ENCODE measurements around the gene EPN3. TPM values are rescaled to one million over a fixed set of nuclear protein-coding genes. Genes with fewer than 3 reads are reported as not detected.
A peak's percentile ranks its signal among the peaks of the same experiment; 100 is the strongest.

The EPN3 gene
- polyA plus RNA-seq, 1 donor from 2014 or later: not detected

DNA sequence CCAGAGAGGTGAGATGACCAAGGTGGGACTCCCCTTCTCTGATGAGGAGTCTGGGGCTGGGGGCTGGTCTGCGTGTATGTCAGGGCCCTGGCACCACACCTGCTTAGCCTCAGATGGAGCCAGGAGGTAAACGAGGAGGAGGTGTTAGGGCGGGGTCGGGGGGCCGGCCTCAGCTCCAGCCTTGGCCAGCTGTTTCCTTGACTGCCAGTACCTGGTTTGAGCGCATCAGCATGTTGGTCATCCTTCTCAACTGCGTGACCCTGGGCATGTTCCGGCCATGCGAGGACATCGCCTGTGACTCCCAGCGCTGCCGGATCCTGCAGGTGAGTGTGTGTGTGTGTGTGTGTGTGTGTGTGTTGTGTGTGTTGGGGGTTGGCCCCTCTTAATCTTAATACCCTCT lies 36.1 kb downstream of the EPN3 start:
- no peaks in the 10 kb centered on the region for H3F3A ChIP-seq (ENCODE audit: insufficient read depth, low read length, poor library complexity, severe bottlenecking)
- H3K27ac ChIP-seq (ENCODE audit: low read length): no peak overlapping the region
- no peak overlapping the region for H3K9ac ChIP-seq (ENCODE audit: low read length)
- no peaks in the 10 kb centered on the region for H3K79me2 ChIP-seq (replicated peaks; ENCODE audit: insufficient read depth, low read length)
- TF ChIP-seq MXI1 (conservative IDR thresholded peaks at IDR 0.05; ENCODE audit: poor library complexity, severe bottlenecking) (no peak), SMC3 (conservative IDR thresholded peaks at IDR 0.05; ENCODE audit: poor library complexity) (no peak), EP300 (conservative IDR thresholded peaks at IDR 0.05; ENCODE audit: poor library complexity, severe bottlenecking) (no peak), POLR2AphosphoS5 (IDR thresholded peaks at IDR 0.05) (no peak), RAD21 (conservative IDR thresholded peaks at IDR 0.05) (no peak), EZH2 (IDR thresholded peaks at IDR 0.05; ENCODE audit: borderline replicate concordance, insufficient read depth, low read length, poor library complexity, severe bottlenecking) (no peak), TAF1 (IDR thresholded peaks at IDR 0.05; ENCODE audit: low read depth) (no peak)
- TF ChIP-seq, protein P1, sequence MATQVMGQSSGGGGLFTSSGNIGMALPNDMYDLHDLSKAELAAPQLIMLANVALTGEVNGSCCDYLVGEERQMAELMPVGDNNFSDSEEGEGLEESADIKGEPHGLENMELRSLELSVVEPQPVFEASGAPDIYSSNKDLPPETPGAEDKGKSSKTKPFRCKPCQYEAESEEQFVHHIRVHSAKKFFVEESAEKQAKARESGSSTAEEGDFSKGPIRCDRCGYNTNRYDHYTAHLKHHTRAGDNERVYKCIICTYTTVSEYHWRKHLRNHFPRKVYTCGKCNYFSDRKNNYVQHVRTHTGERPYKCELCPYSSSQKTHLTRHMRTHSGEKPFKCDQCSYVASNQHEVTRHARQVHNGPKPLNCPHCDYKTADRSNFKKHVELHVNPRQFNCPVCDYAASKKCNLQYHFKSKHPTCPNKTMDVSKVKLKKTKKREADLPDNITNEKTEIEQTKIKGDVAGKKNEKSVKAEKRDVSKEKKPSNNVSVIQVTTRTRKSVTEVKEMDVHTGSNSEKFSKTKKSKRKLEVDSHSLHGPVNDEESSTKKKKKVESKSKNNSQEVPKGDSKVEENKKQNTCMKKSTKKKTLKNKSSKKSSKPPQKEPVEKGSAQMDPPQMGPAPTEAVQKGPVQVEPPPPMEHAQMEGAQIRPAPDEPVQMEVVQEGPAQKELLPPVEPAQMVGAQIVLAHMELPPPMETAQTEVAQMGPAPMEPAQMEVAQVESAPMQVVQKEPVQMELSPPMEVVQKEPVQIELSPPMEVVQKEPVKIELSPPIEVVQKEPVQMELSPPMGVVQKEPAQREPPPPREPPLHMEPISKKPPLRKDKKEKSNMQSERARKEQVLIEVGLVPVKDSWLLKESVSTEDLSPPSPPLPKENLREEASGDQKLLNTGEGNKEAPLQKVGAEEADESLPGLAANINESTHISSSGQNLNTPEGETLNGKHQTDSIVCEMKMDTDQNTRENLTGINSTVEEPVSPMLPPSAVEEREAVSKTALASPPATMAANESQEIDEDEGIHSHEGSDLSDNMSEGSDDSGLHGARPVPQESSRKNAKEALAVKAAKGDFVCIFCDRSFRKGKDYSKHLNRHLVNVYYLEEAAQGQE (IDR thresholded peaks at IDR 0.05; ENCODE audit: borderline replicate concordance): no peak
- TF ChIP-seq, protein P2, sequence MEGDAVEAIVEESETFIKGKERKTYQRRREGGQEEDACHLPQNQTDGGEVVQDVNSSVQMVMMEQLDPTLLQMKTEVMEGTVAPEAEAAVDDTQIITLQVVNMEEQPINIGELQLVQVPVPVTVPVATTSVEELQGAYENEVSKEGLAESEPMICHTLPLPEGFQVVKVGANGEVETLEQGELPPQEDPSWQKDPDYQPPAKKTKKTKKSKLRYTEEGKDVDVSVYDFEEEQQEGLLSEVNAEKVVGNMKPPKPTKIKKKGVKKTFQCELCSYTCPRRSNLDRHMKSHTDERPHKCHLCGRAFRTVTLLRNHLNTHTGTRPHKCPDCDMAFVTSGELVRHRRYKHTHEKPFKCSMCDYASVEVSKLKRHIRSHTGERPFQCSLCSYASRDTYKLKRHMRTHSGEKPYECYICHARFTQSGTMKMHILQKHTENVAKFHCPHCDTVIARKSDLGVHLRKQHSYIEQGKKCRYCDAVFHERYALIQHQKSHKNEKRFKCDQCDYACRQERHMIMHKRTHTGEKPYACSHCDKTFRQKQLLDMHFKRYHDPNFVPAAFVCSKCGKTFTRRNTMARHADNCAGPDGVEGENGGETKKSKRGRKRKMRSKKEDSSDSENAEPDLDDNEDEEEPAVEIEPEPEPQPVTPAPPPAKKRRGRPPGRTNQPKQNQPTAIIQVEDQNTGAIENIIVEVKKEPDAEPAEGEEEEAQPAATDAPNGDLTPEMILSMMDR (IDR thresholded peaks at IDR 0.05; ENCODE audit: poor library complexity, severe bottlenecking): no peak
- no peaks in the 10 kb centered on the region for H3K9me3 ChIP-seq (ENCODE audit: low read length)
- no peak overlapping the region for H3K4me2 ChIP-seq (ENCODE audit: low read length)
- no peaks in the 10 kb centered on the region for H4K20me1 ChIP-seq (ENCODE audit: insufficient read depth)
- no peaks in the 10 kb centered on the region for H3K27me3 ChIP-seq (ENCODE audit: insufficient read depth, low read depth, low read length)
- no peak overlapping the region for H3K4me3 ChIP-seq (ENCODE audit: low read length)
- H2AFZ ChIP-seq (ENCODE audit: low read depth, low read length): no peak overlapping the region
- no peaks in the 10 kb centered on the region for H3K36me3 ChIP-seq (ENCODE audit: insufficient read depth, low read length)
- H3K9me2 ChIP-seq (ENCODE audit: insufficient read depth, low read length): no peaks in the 10 kb centered on the region

DNA sequence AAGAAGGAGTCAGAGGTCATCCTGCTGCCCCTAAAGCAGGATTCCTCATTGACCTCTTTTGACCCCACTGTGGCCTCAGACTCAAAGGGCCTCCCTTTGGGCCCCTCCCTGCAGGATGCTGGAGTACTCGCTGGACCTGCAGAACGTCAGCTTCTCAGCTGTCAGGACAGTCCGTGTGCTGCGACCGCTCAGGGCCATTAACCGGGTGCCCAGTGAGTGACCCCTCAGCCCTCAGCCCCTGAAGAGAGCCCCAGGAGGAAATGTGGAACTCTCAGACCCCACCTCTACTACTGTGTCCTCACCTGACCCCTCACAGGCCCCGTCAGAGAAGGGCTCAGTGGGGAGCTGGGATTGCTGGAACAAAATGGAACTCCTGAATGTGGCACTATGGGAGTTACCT lies 37.1 kb downstream of the EPN3 start:
- no peak overlapping the region for H2AFZ ChIP-seq (ENCODE audit: low read depth, low read length)
- H4K20me1 ChIP-seq (ENCODE audit: insufficient read depth): no peaks in the 10 kb centered on the region
- H3K9ac ChIP-seq (ENCODE audit: low read length): peak overlapping the region; percentile 51
- H3K79me2 ChIP-seq (replicated peaks; ENCODE audit: insufficient read depth, low read length): no peaks in the 10 kb centered on the region
- TF ChIP-seq SMC3 (conservative IDR thresholded peaks at IDR 0.05; ENCODE audit: poor library complexity) (no peak), EZH2 (IDR thresholded peaks at IDR 0.05; ENCODE audit: borderline replicate concordance, insufficient read depth, low read length, poor library complexity, severe bottlenecking) (no peak), RAD21 (conservative IDR thresholded peaks at IDR 0.05) (no peak), POLR2AphosphoS5 (IDR thresholded peaks at IDR 0.05) (no peak), EP300 (conservative IDR thresholded peaks at IDR 0.05; ENCODE audit: poor library complexity, severe bottlenecking) (no peak), TAF1 (IDR thresholded peaks at IDR 0.05; ENCODE audit: low read depth) (no peak), MXI1 (conservative IDR thresholded peaks at IDR 0.05; ENCODE audit: poor library complexity, severe bottlenecking) (no peak)
- TF ChIP-seq, protein P2 (IDR thresholded peaks at IDR 0.05; ENCODE audit: poor library complexity, severe bottlenecking): no peak
- TF ChIP-seq, protein P1 (IDR thresholded peaks at IDR 0.05; ENCODE audit: borderline replicate concordance): no peak
- peak overlapping the region; percentile 11 for H3K4me3 ChIP-seq (ENCODE audit: low read length)
- H3F3A ChIP-seq (ENCODE audit: insufficient read depth, low read length, poor library complexity, severe bottlenecking): no peaks in the 10 kb centered on the region
- H3K9me3 ChIP-seq (ENCODE audit: low read length): no peaks in the 10 kb centered on the region
- no peaks in the 10 kb centered on the region for H3K27me3 ChIP-seq (ENCODE audit: insufficient read depth, low read depth, low read length)
- peak overlapping the region; percentile 62 for H3K27ac ChIP-seq (ENCODE audit: low read length)
- no peaks in the 10 kb centered on the region for H3K36me3 ChIP-seq (ENCODE audit: insufficient read depth, low read length)
- H3K4me2 ChIP-seq (ENCODE audit: low read length): no peak overlapping the region
- H3K9me2 ChIP-seq (ENCODE audit: insufficient read depth, low read length): no peaks in the 10 kb centered on the region
